ENCODE results near the gene WDR6.

- TF ChIP-seq ZNF281 (CRISPR knock-in tag; IDR thresholded peaks at IDR 0.05): no peak
- no peak for TF ChIP-seq CTCF (IDR thresholded peaks at IDR 0.05)
- no peak for TF ChIP-seq AFF4 (CRISPR knock-in tag; IDR thresholded peaks at IDR 0.05; ENCODE audit: borderline replicate concordance)
- TF ChIP-seq MAX (CRISPR knock-in tag; IDR thresholded peaks at IDR 0.05): no peak
- no peak for TF ChIP-seq KAT7 (CRISPR knock-in tag; IDR thresholded peaks at IDR 0.05; ENCODE audit: borderline replicate concordance)
- TF ChIP-seq CREB1 (CRISPR knock-in tag; IDR thresholded peaks at IDR 0.05): no peak
- no peak for TF ChIP-seq USF2 (CRISPR knock-in tag; IDR thresholded peaks at IDR 0.05)
- no peak for TF ChIP-seq ATF3 (CRISPR knock-in tag; conservative IDR thresholded peaks at IDR 0.05)
- TF ChIP-seq JUN (CRISPR knock-in tag; IDR thresholded peaks at IDR 0.05): no peak
- TF ChIP-seq ZNF512 (CRISPR knock-in tag; IDR thresholded peaks at IDR 0.05; ENCODE audit: borderline replicate concordance): no peak
- no peak for TF ChIP-seq SP1 (CRISPR knock-in tag; conservative IDR thresholded peaks at IDR 0.05)
Observed at GRCh38 chr3:49006408-49007067, 653 bp upstream of the WDR6 start.
